ENCODE data around the gene DPY19L1.
"Not testable (repeated sequence)": the region's sequence is repeated elsewhere in the genome, so short reads cannot be mapped to it uniquely, and the experiment has no call there.

The DPY19L1 gene

DNA sequence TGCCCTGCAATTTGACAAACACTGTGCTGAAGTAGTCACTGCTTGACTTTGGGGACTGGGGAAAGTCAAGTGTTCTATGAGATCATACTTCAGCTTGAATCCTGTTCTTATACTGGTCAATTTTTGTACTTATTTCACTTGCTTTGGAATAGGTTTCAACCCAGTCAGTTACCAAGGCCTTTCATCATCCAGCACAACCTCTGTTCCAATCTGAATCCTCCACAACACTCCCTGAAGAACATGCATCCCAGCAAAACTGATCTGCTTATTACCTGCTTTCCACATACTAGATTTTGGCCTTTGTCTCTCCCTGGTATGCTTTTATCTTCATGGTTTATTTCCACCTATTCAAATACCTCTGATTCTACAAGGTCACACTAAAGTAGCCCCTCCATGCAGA is 29.5 kb downstream of the DPY19L1 start:
- DNase-seq (ENCODE audit: insufficient read length, low spot score), result no peak
- no peak for FAIRE-seq
- TF ChIP-seq POLR2A (IDR thresholded peaks at IDR 0.05; ENCODE audit: low read depth, low read length), result no peak
- TF ChIP-seq SPI1 (IDR thresholded peaks at IDR 0.05; ENCODE audit: low read depth, low read length), result no peak
- TF ChIP-seq POU2F2 (IDR thresholded peaks at IDR 0.05; ENCODE audit: low read depth, low read length), result no peak
- TF ChIP-seq PAX5 (IDR thresholded peaks at IDR 0.05; ENCODE audit: insufficient read depth, low read length, severe bottlenecking), result no peak
- TF ChIP-seq TAF1 (IDR thresholded peaks at IDR 0.05; ENCODE audit: low read depth, low read length), result no peak
- TF ChIP-seq POLR2AphosphoS5 (IDR thresholded peaks at IDR 0.05; ENCODE audit: low read depth, low read length), result no peak

DNA sequence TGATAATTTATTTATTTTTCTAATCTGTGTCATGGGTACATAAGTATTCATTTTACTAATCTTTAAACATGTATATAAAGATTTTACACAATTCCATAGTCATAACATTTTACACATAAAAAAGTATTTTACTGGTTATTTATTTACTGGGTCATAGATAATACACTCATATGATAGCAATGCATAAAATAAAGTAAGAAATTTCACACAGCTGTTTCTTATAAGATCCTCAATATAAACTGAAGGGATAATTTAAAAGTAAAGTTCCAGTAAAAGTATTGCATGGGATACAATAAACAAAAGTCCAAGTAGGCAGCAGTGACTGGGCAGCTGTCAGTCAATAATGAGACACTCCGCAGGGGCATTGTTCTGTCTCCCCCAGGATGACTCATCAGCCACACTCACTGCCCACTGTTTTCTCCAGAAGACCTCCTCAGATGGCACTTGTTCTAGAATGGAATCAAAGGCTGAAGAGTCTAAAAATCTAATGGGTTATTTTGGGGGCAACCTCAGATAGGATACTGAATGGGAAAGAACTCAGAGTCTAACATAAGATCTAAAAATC is 32.7 kb downstream of the DPY19L1 start:
- no peak for DNase-seq (ENCODE audit: insufficient read length, low spot score)
- TF ChIP-seq TAF1 (IDR thresholded peaks at IDR 0.05; ENCODE audit: low read depth, low read length) (no peak), PAX5 (IDR thresholded peaks at IDR 0.05; ENCODE audit: insufficient read depth, low read length, severe bottlenecking) (no peak), POLR2AphosphoS5 (IDR thresholded peaks at IDR 0.05; ENCODE audit: low read depth, low read length) (no peak), SPI1 (IDR thresholded peaks at IDR 0.05; ENCODE audit: low read depth, low read length) (no peak), POLR2A (IDR thresholded peaks at IDR 0.05; ENCODE audit: low read depth, low read length) (no peak), POU2F2 (IDR thresholded peaks at IDR 0.05; ENCODE audit: low read depth, low read length) (no peak)
- FAIRE-seq, result no peak

DNA sequence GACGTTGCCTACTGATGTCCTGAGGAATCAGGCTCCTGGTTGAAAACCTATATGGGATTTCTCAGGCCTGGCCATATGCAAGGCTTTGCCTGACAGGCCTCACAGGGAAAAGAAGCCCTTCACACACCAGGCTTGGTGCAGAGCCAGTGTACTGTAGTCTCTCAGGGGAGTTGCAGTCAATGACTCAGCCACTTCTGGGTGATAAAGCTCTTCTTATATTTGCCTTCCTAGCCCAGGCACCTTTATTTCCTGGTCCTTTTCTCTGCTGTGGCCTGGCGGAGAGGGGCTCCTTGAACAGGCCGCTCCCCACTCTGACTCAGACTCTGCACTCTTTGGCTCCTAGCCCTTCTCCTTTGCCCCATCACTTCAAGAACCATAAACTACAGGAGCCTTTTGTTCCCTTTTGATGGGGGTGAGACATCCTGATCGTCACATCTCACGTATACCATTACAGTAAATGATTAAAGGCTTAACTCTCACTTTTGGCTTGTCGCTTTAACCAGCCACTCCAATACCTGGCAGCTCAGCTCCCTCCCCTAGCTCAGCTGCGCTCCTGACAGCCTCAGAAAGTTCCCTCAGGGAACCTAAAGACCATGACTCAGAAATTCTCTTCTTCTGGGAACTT is 33.5 kb downstream of the DPY19L1 start:
- no peak for FAIRE-seq
- DNase-seq (ENCODE audit: insufficient read length, low spot score), result no peak
- TF ChIP-seq POLR2AphosphoS5 (IDR thresholded peaks at IDR 0.05; ENCODE audit: low read depth, low read length), result no peak
- TF ChIP-seq PAX5 (IDR thresholded peaks at IDR 0.05; ENCODE audit: insufficient read depth, low read length, severe bottlenecking), result no peak
- no peak for TF ChIP-seq POU2F2 (IDR thresholded peaks at IDR 0.05; ENCODE audit: low read depth, low read length)
- no peak for TF ChIP-seq TAF1 (IDR thresholded peaks at IDR 0.05; ENCODE audit: low read depth, low read length)
- no peak for TF ChIP-seq SPI1 (IDR thresholded peaks at IDR 0.05; ENCODE audit: low read depth, low read length)
- TF ChIP-seq POLR2A (IDR thresholded peaks at IDR 0.05; ENCODE audit: low read depth, low read length), result no peak

- DNase-seq (ENCODE audit: insufficient read length, low spot score); FAIRE-seq: not testable (repeated sequence)
Observed at GRCh38 chr7:35003177-35003650, 34.1 kb downstream of the DPY19L1 start.

DNA sequence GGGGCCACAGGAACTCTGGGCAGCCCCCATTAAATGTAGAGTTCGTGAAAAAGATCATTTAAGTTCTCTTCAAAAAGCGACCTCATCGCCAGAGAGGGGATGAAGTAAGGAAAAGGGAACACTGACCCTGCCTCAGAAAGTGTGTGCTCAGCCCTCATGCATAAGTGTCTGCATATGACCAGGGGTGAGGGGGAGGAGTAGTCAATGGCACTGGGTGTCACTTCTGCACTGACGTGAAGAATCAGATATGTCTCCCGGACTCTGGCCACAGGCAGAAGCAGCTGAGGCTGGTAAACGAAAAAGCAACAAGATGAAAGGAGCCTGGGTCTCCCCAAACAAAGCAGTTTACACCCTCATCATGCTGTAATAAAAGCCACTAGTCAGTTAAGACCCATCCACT is 39.0 kb downstream of the DPY19L1 start:
- FAIRE-seq; DNase-seq (ENCODE audit: insufficient read length, low spot score): not testable (repeated sequence)

- peak; percentile 89 for FAIRE-seq
- DNase-seq (ENCODE audit: insufficient read length, low spot score), result not testable (repeated sequence)
Observed at GRCh38 chr7:34996423-34997090, 40.7 kb downstream of the DPY19L1 start.

- FAIRE-seq, result no peak
- no peak for DNase-seq (ENCODE audit: insufficient read length, low spot score)
- TF ChIP-seq POU2F2 (IDR thresholded peaks at IDR 0.05; ENCODE audit: low read depth, low read length), result no peak
- TF ChIP-seq SPI1 (IDR thresholded peaks at IDR 0.05; ENCODE audit: low read depth, low read length), result no peak
- TF ChIP-seq POLR2AphosphoS5 (IDR thresholded peaks at IDR 0.05; ENCODE audit: low read depth, low read length), result no peak
- TF ChIP-seq POLR2A (IDR thresholded peaks at IDR 0.05; ENCODE audit: low read depth, low read length), result no peak
- no peak for TF ChIP-seq PAX5 (IDR thresholded peaks at IDR 0.05; ENCODE audit: insufficient read depth, low read length, severe bottlenecking)
Observed at GRCh38 chr7:34995757-34996156, 41.5 kb downstream of the DPY19L1 start.

- TF ChIP-seq POLR2A (IDR thresholded peaks at IDR 0.05; ENCODE audit: low read depth, low read length) (no peak), TAF1 (IDR thresholded peaks at IDR 0.05; ENCODE audit: low read depth, low read length) (no peak), POU2F2 (IDR thresholded peaks at IDR 0.05; ENCODE audit: low read depth, low read length) (no peak), POLR2AphosphoS5 (IDR thresholded peaks at IDR 0.05; ENCODE audit: low read depth, low read length) (no peak), SPI1 (IDR thresholded peaks at IDR 0.05; ENCODE audit: low read depth, low read length) (no peak), PAX5 (IDR thresholded peaks at IDR 0.05; ENCODE audit: insufficient read depth, low read length, severe bottlenecking) (no peak)
- FAIRE-seq (no peak), DNase-seq (ENCODE audit: insufficient read length, low spot score) (no peak)
Observed at GRCh38 chr7:34991938-34992840, 45.1 kb downstream of the DPY19L1 start.

- DNase-seq (ENCODE audit: insufficient read length, low spot score); FAIRE-seq: not testable (repeated sequence)
Observed at GRCh38 chr7:34988442-34989125, 48.7 kb downstream of the DPY19L1 start.

DNA sequence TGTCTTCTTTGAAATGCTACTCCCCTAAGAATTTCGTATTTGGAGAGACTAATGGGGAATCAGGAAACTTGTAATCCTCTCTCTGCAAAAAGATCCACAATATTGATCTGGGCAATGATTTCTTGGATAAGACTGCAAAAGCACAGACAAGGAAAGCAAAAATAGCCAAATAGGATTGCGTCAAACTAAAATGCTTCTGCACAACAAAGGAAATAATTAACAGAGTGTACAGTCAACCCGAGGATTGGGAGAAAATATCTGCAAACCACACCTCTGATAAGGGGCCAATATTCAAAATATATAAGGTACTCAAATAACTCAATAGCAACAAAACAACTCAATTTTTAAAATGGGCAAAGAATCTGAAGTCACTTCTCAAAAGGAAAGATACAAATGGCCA is 52.1 kb downstream of the DPY19L1 start:
- DNase-seq (ENCODE audit: insufficient read length, low spot score); FAIRE-seq: not testable (repeated sequence)

DNA sequence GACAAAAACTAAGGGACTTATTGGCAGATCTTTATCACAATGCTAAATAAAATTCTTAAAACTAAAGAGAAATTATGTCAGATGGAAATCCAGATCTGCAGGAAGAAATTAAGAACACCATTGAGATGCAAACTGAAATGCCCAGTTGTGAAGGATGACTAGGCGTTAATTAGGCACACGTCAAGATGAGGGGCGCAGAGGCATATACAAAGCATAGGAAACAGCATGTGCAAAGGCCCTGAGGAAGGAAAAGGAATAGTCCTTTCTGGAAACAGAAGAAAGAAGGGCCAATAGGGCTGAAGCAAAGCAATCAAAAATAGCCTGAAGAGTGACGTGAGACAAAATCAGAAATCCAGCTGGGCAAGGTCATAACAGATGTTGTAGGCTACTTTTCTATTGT is 53.1 kb downstream of the DPY19L1 start:
- FAIRE-seq; DNase-seq (ENCODE audit: insufficient read length, low spot score): not testable (repeated sequence)

All from GM12891 (cell line).